ENCODE data around the gene ART1.
"Not testable (repeated sequence)": the region's sequence is repeated elsewhere in the genome, so short reads cannot be mapped to it uniquely, and the experiment has no call there.

GRCh38 chr11:3652514-3652913 lies 7.6 kb downstream of the ART1 start:
- TF ChIP-seq, protein P1, sequence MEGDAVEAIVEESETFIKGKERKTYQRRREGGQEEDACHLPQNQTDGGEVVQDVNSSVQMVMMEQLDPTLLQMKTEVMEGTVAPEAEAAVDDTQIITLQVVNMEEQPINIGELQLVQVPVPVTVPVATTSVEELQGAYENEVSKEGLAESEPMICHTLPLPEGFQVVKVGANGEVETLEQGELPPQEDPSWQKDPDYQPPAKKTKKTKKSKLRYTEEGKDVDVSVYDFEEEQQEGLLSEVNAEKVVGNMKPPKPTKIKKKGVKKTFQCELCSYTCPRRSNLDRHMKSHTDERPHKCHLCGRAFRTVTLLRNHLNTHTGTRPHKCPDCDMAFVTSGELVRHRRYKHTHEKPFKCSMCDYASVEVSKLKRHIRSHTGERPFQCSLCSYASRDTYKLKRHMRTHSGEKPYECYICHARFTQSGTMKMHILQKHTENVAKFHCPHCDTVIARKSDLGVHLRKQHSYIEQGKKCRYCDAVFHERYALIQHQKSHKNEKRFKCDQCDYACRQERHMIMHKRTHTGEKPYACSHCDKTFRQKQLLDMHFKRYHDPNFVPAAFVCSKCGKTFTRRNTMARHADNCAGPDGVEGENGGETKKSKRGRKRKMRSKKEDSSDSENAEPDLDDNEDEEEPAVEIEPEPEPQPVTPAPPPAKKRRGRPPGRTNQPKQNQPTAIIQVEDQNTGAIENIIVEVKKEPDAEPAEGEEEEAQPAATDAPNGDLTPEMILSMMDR (IDR thresholded peaks at IDR 0.05) = not testable (repeated sequence)
- TF ChIP-seq POLR2A (IDR thresholded peaks at IDR 0.05) = not testable (repeated sequence)
